Measurements from ENCODE around the gene NECTIN1.

DNA sequence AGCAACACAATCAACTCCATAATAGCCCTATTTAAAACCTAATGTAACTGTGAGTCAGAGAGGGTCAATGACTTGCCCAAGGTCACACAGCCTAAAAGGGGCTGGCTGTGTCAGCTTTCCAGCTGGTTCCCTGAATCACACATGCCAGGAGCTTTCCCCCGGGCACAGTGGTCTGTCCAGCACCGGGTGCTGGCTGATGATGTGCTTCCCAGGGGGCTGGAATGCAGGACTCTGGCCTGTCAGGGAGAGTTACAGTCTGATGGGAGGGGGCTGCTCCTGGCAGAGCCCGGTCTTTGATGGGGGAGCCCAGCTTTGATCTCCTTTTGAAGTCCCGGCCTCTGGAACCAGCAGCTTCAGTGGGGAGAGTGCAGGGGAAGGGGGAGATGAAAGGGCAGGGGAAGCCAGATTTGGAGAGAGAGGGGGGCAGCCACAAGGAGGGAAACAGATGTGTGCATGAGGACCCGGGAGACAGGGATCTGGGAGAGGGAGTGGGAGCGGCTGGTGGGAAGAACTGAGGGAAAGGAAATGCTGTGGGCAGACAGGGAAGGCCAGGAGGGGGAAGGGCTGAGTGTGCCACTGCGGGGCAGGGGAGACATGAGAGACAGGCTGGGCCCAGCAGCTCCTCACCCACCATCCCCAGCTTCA, 102.7 kb downstream of the NECTIN1 start:
- TF ChIP-seq, protein P1, sequence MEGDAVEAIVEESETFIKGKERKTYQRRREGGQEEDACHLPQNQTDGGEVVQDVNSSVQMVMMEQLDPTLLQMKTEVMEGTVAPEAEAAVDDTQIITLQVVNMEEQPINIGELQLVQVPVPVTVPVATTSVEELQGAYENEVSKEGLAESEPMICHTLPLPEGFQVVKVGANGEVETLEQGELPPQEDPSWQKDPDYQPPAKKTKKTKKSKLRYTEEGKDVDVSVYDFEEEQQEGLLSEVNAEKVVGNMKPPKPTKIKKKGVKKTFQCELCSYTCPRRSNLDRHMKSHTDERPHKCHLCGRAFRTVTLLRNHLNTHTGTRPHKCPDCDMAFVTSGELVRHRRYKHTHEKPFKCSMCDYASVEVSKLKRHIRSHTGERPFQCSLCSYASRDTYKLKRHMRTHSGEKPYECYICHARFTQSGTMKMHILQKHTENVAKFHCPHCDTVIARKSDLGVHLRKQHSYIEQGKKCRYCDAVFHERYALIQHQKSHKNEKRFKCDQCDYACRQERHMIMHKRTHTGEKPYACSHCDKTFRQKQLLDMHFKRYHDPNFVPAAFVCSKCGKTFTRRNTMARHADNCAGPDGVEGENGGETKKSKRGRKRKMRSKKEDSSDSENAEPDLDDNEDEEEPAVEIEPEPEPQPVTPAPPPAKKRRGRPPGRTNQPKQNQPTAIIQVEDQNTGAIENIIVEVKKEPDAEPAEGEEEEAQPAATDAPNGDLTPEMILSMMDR (IDR thresholded peaks at IDR 0.05; ENCODE audit: insufficient read depth, low read length, poor library complexity, severe bottlenecking), result no peak
- no peak for TF ChIP-seq EZH2phosphoT487 (conservative IDR thresholded peaks at IDR 0.05; ENCODE audit: low read length)
